ENCODE results near the gene CXCR4.

Gene CXCR4

GRCh38 chr2:136141510-136142149 is 23.7 kb upstream of the CXCR4 start:
- Histone ChIP-seq H3K9ac (ENCODE audit: low read depth, low read length, poor library complexity, severe bottlenecking) (peak overlapping the region; percentile 59), H3K9me3 (ENCODE audit: insufficient read depth, low read depth, low read length) (no peaks in the 10 kb centered on the region), H3K4me2 (ENCODE audit: low read depth, low read length, poor library complexity, severe bottlenecking) (peak overlapping the region; percentile 59), H3F3A (ENCODE audit: low read depth) (peaks cover 16% of the 10 kb centered on the region), H2AFZ (ENCODE audit: low read length) (peak overlapping the region; percentile 82), H3K79me2 (ENCODE audit: insufficient read depth, low read length) (no peaks in the 10 kb centered on the region), H3K27me3 (ENCODE audit: insufficient read depth, low read length, poor library complexity, severe bottlenecking) (no peaks in the 10 kb centered on the region), H3K4me1 (ENCODE audit: insufficient read depth, low read length, poor library complexity, severe bottlenecking) (peaks cover 76% of the 10 kb centered on the region), H3K9me2 (replicated peaks; ENCODE audit: low read depth, low read length) (no peaks in the 10 kb centered on the region), H4K20me1 (ENCODE audit: insufficient read depth, low read length, poor library complexity, severe bottlenecking) (no peaks in the 10 kb centered on the region), H3K4me3 (ENCODE audit: low read length, poor library complexity, severe bottlenecking) (peak overlapping the region; percentile 45), H3K36me3 (ENCODE audit: insufficient read depth, low read length) (no peaks in the 10 kb centered on the region)
- no peak for TF ChIP-seq EZH2phosphoT487 (IDR thresholded peaks at IDR 0.05; ENCODE audit: borderline replicate concordance)
- TF ChIP-seq, protein P1, sequence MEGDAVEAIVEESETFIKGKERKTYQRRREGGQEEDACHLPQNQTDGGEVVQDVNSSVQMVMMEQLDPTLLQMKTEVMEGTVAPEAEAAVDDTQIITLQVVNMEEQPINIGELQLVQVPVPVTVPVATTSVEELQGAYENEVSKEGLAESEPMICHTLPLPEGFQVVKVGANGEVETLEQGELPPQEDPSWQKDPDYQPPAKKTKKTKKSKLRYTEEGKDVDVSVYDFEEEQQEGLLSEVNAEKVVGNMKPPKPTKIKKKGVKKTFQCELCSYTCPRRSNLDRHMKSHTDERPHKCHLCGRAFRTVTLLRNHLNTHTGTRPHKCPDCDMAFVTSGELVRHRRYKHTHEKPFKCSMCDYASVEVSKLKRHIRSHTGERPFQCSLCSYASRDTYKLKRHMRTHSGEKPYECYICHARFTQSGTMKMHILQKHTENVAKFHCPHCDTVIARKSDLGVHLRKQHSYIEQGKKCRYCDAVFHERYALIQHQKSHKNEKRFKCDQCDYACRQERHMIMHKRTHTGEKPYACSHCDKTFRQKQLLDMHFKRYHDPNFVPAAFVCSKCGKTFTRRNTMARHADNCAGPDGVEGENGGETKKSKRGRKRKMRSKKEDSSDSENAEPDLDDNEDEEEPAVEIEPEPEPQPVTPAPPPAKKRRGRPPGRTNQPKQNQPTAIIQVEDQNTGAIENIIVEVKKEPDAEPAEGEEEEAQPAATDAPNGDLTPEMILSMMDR (conservative IDR thresholded peaks at IDR 0.05; ENCODE audit: low read length), result no peak

DNA sequence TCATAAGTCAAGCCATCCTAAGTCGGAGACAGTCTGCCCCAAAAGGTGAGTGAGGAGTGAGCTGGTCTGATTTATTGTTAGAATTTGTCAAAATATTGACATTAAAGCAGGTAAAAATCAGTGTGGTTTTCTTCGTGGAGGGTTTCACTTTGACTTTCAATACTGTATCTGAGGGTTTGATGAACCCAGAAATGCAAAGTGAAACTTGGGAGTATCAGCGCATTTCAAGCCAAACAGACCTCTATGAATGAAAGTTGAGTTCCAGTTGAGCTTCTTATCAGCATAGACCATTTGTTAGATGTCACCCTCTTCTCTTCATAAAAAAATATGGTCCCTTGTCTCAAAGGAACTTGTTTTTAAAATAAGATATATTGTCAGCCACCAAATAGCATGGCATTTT is 21.7 kb upstream of the CXCR4 start:
- H3F3A ChIP-seq (ENCODE audit: low read depth), result peaks cover 29% of the 10 kb centered on the region
- TF ChIP-seq, protein P1 (conservative IDR thresholded peaks at IDR 0.05; ENCODE audit: low read length), result no peak
- no peak for TF ChIP-seq EZH2phosphoT487 (IDR thresholded peaks at IDR 0.05; ENCODE audit: borderline replicate concordance)
- H3K79me2 ChIP-seq (ENCODE audit: insufficient read depth, low read length), result no peaks in the 10 kb centered on the region
- no peaks in the 10 kb centered on the region for H3K36me3 ChIP-seq (ENCODE audit: insufficient read depth, low read length)
- peak overlapping the region; percentile 6 for H3K4me2 ChIP-seq (ENCODE audit: low read depth, low read length, poor library complexity, severe bottlenecking)
- no peaks in the 10 kb centered on the region for H3K9me2 ChIP-seq (replicated peaks; ENCODE audit: low read depth, low read length)
- H3K9me3 ChIP-seq (ENCODE audit: insufficient read depth, low read depth, low read length), result no peaks in the 10 kb centered on the region
- no peaks in the 10 kb centered on the region for H3K27me3 ChIP-seq (ENCODE audit: insufficient read depth, low read length, poor library complexity, severe bottlenecking)
- H4K20me1 ChIP-seq (ENCODE audit: insufficient read depth, low read length, poor library complexity, severe bottlenecking), result no peaks in the 10 kb centered on the region
- H3K9ac ChIP-seq (ENCODE audit: low read depth, low read length, poor library complexity, severe bottlenecking), result no peak overlapping the region
- peaks cover 94% of the 10 kb centered on the region for H3K4me1 ChIP-seq (ENCODE audit: insufficient read depth, low read length, poor library complexity, severe bottlenecking)
- no peak overlapping the region for H2AFZ ChIP-seq (ENCODE audit: low read length)
- H3K4me3 ChIP-seq (ENCODE audit: low read length, poor library complexity, severe bottlenecking), result no peak overlapping the region

DNA sequence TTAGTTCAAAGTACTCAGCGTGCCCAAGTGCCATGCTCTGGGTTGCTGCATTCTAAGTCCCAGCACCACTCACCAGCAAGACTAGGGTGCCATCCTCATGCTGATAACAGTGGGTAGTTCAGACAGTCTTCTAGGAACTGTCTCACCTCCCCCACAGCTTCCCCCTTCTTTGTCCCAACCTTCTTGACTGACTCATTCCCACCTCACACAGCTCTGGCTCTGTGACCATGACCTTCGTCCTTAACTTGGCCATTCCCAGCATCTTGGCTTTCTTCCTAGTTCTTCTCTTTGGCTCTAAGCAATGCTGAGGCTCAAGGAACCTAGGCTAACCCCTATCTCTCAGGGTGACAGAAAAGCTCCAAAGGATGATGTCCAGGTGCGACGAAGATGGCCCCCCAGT is 20.0 kb upstream of the CXCR4 start:
- no peak for TF ChIP-seq EZH2phosphoT487 (IDR thresholded peaks at IDR 0.05; ENCODE audit: borderline replicate concordance)
- TF ChIP-seq, protein P1 (conservative IDR thresholded peaks at IDR 0.05; ENCODE audit: low read length), result no peak
- Histone ChIP-seq H3K9me3 (ENCODE audit: insufficient read depth, low read depth, low read length) (no peaks in the 10 kb centered on the region), H2AFZ (ENCODE audit: low read length) (no peak overlapping the region), H3K4me2 (ENCODE audit: low read depth, low read length, poor library complexity, severe bottlenecking) (peak overlapping the region; percentile 72), H3K9ac (ENCODE audit: low read depth, low read length, poor library complexity, severe bottlenecking) (peak overlapping the region; percentile 80), H3K4me3 (ENCODE audit: low read length, poor library complexity, severe bottlenecking) (no peak overlapping the region), H4K20me1 (ENCODE audit: insufficient read depth, low read length, poor library complexity, severe bottlenecking) (no peaks in the 10 kb centered on the region), H3F3A (ENCODE audit: low read depth) (peaks cover 29% of the 10 kb centered on the region), H3K4me1 (ENCODE audit: insufficient read depth, low read length, poor library complexity, severe bottlenecking) (peaks cover 95% of the 10 kb centered on the region), H3K36me3 (ENCODE audit: insufficient read depth, low read length) (no peaks in the 10 kb centered on the region), H3K27me3 (ENCODE audit: insufficient read depth, low read length, poor library complexity, severe bottlenecking) (no peaks in the 10 kb centered on the region), H3K79me2 (ENCODE audit: insufficient read depth, low read length) (no peaks in the 10 kb centered on the region), H3K9me2 (replicated peaks; ENCODE audit: low read depth, low read length) (no peaks in the 10 kb centered on the region)

Measured in Loucy (cell line).